HG03025 (cell line): ENCODE data around the gene ZDHHC6.
"Not testable (repeated sequence)": the region's sequence is repeated elsewhere in the genome, so short reads cannot be mapped to it uniquely, and the experiment has no call there.

Source experiments
- ATAC-seq: cut with Tn5 transposase; IDR thresholded peaks from one replicate; pipeline ENCODE4 v1.9.1; 2021; ENCODE audit warnings: mild to moderate bottlenecking, moderate library complexity; ENCODE audit not compliant: unreplicated experiment, low FRiP score

The ZDHHC6 gene

DNA sequence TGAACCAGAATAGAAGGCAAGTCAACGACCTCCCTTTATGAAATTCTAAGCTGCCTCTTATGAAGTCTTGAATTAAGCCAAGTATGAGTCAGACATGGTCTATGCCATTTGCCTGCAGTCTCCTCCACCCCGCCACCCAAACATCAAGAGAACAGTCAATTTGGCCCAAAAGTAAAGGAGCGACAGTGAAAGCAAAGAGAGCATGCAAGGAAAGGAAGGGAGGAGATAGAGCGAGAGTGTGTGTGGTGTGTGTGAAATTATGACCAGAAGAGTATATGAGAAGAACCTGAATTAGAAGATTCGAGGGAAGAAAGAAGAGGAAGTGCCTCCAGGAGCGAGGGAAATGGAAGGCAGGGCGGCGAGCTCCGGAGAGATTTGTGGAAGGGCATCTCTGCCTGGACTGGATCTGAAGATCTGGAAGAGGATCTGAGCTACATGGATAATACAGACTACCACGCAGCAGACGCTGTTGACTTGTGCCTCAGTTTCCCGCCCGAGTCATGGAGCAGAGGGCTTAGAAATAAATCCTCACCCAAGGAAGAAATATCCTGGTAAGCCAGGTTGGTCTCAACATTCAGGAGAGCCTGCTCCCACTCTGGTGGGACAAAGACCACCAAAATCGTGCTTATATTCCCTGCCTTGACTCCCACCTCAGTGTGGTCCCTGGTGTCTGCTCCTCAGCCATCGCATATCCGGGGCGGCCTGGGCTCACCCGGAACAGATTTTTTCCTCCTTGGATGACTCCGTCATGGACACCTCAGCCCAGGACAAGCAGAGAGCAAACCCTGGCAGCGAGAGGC is 459 bp downstream of the ZDHHC6 start:
- peak; percentile 41 for ATAC-seq

DNA sequence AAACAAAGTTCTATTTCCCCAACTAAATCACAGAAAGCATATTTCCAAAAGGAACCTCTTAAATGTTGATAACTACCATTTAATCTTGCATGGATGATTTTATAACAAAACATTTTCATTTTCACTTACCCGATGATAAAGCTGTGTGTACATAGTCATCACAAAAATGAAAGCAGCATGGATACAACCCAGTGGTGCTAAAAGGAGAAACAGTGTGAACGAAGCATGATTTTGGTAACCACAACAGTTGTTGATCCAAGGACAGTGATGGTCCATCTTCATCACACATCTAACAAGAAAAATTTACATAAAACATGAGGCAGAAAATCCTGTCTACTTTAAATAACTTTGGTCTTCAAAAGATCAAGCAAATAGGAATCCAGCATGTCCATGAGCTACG is 4.7 kb downstream of the ZDHHC6 start:
- ATAC-seq, result no peak

DNA sequence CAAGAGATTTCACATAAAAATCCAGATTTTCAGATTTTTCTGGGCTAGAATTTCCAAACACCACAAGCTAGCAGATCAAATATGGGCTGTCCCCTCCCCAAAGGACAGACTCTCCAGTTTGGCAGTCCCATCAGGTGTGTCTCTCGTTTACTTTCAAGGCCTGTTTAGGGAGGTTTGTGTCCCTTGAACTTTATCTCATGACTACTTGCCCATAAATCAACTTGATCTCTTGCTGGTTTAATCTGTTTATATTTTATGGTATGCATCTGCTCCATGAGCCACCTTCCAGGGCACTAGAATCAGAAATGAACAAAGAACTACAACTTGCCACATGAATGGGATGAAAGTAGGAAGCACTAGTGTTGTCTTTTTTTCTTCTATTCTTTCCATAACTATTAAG is 5.2 kb downstream of the ZDHHC6 start:
- ATAC-seq, result no peak

DNA sequence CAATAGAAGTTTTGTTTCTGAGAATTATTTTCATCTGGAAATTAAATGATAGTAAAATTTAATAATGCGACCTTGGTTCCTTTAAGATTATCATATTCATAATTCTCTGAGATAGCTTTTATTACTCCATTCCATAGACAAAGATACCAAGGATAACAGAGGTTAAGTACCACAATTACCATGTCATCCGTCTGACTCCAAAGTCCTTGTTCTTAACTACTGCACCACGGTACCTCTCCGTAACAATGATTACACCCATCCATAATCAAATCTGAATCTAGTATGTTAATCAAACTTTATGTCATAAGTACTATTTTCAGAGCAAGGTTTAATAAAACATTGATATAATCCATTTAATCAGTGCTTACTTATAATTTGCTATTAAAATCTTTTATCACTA is 8.4 kb downstream of the ZDHHC6 start:
- ATAC-seq, result no peak

DNA sequence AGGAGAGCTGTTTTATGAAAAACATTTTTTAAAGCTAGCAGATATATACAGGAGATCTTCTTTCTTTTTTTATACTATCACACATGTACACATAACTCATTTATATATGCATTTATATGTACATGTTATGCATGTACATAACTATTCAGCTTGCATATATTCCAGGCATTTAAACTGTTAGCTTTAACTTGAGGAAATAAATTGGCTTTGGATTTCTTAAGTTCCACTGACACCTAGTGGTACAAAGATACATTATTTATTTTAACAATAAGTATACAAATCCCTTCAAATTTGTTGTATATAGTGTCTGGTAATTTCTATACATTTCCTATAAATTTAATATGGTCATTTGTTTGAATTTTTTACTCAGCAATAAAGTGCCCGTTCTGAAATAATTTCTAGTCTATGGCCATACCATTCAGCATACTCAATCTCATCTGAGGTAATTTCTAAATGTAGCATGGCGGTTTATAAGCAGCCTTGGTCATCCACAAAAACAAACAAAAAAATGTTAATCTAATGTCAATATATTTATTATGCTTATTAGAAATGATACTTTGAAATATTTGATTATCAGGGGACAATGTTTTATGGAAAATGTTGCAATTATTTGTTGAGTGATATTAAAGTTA is 11.6 kb downstream of the ZDHHC6 start:
- ATAC-seq, result no peak

DNA sequence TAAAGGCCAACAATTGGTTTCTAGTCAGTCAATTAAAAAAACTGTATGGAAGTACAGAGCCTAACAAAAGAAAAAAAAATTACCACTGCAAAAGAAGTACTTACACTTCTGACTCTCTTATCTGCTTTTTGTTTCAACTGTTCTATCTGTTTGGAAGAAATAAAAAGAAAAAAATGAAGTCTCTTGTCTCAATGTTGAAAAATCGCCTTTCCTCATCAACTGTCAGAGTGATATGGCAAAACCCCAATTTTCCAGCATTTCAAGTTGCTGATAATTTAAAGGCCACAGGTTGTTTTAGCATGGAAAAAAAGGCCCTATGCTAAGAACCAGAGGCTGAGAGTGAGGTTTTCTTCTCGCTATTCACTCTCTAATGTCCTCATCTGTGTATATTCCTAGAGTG is 13.6 kb downstream of the ZDHHC6 start:
- ATAC-seq, result no peak

DNA sequence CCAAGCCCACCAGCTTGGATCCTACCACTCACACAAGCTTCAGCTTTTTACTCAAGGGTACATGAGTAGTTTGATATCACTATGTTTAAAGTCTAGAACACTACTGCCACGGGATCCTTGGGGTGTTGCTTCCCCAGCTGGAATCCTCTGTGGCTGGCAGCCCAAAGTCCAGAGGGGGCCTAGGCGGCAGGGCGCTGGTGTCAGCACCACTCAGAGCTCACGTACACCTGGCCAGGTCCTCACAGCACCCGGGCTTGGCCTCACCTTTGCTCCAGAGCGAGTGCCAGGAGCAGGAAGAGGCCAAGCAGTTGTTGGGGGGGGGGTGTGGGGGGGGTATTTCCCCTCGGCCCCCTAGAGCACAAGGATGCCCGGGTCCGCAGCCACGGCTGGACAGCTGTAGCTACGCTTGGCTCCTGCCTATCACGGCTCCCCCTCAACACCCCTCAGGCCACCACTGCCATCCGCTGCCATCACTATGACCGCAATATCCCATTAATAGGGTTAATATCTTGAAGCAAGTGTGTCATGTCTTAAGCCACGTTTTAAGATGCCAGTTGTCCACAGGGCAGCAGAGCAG is 17.0 kb downstream of the ZDHHC6 start:
- no peak for ATAC-seq

DNA sequence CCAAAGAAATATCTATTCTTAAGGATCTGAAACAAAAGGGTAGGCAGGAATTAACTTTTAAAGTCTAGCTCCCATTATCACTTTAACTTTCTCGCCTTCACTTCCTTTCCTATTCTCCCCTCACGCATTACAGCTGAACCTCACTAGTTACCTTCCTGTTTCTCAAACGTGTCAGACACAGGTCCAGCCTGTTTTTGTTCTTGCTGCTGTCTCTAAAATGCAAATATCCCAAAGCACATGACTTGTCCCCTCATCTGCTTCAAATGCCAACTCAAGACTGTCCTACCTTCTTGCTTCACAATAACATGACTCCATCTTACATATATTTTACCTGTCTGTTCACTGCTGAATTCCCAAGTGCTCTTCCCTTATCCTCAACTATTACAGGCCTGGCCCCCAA is 17.6 kb downstream of the ZDHHC6 start:
- no peak for ATAC-seq

DNA sequence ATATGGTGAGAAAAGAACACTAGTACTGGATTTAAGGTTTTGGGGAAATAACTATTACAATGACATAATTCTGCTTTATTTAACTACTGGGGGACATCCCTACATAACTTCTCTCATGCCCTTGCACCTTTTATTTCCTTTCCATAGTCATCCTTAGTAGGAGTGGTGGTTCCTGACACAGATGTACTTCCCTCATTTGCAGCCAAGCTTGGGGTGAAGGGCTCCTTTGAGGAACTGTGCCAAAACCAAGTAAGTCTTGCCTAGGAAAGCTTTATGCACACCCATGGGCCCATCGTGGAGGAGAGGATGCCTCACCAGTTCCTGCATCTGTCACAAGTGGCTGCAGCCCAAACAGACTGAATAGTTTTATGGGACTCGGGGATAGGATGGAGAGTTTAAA is 20.6 kb downstream of the ZDHHC6 start:
- no peak for ATAC-seq

DNA sequence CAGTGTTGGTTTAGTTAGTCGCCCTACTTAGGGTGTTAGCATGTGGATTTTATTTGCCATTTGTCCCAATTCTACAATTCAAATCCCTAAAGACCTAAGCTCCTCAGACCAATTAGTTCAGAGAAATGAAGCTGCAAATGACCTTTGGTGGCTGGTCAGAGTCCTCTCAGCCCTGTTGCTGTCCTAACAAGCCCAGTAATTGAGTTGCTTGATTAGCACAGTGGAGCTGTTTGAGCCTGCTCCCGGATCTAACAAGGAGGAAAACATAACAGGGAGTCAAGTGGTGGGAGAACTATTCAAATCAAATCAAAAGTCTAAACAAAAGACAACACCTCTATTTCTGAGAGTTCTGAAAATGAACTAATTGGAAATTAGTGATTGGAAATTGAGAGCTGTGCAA is 22.1 kb downstream of the ZDHHC6 start:
- no peak for ATAC-seq

DNA sequence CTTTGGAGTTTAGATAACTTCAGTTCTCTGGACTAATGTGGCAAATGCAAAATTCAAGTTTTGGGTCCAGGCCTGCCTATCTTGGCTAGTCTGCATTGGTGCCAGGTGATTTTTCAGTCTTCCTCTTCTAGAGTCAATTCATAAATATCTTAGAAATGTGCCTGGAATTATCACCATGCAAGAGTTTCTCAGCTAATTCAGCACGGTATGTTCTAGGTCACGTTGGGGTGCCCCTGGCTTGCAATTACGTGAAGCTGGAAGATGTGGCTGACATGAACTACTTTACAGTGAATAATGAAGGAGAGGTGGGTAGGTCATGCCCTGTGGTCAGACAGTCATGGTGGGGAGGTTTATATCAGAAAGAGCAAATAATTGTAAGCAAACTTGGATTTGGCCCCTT is 25.0 kb downstream of the ZDHHC6 start:
- no peak for ATAC-seq

DNA sequence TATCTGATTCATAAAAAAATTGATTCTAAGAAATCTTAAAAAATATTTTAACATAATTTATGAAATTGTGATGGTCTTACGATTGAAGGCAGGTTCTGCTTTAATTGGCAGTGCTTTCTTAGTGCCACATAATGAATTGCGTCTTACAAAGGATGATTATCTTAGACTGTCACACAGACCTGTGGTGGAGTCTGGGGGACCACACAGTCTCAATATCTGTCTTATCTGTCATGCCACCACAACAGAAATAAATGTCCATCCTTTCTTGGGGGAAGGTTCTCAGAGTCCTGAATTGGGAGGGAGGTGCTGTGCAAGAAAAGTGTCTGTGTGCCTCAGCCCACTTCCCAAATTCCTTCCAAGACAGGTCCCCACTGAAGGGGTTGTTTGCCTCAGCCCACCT is 34.0 kb downstream of the ZDHHC6 start:
- ATAC-seq, result no peak

DNA sequence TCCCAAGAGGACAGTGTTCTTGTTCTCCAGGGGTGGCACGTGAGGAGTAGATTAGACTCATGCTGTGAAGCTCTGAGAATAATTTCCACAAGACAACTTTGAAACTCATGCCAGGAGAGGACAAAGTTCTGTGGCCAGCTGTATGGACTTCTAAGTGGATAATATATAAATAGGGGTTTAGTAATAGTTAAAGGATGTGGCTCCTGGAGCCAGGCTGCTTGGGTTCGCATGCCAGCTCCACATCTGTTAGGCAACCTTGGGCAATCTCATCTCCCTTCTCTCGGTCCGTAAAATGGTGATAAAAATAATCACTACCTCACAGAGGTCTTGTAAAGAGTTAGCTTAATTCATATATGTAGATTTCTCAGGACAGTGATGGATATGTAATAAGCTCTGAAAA is 37.0 kb downstream of the ZDHHC6 start:
- no peak for ATAC-seq

DNA sequence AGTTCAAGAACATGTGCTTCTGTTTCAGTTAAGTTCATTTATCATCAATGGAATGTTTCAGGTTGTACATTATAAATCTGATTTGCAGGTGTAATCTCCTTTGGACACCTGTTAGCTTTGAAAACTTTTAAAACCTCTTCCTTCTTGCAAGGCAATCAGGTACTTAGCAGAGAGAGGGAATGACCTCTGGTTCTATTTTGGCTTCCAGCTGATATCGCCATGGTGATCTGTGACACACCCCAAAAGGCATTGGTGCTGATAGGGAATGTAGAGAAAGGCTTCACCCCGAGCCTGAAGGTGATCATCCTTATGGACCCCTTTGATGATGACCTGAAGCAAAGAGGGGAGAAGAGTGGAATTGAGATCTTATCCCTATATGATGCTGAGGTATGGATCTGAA is 37.4 kb downstream of the ZDHHC6 start:
- ATAC-seq, result no peak

DNA sequence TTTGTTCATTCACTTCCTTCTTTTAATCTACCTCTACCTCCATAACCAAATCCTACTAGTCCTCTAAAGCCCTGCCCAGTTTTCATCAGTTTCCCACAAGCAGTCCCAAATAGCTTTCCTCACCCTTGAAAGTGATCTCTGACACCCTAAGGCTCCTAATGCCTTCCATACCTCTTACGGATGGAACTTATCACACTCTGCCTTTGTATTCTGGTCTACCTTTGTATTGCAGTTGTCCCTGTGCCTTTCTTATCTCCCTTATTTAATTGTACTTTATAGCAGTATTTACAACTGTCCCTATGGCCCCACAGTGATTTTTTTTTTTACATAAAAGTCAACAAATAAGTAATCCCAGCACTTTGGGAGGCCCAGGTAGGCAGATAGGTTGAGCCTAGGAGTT is 39.0 kb downstream of the ZDHHC6 start:
- no peak for ATAC-seq

DNA sequence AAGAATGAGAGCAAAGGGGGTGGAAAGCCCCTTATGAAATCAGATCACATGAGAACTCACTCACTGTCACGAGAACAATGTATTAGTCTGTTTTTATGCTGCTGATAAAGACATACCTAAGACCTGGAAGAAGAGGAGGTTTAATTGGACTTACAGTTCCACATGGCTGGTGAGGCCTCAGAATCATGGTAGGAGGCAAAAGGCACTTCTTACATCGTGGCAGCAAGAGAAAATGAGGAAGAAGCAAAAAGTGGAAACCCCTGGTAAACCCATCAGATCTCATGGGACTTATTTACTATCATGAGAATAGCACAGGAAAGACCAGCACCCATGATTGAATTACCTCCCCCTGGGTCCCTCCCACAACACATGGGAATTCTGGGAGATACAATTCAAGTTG is 39.9 kb downstream of the ZDHHC6 start:
- ATAC-seq, result not testable (repeated sequence)

DNA sequence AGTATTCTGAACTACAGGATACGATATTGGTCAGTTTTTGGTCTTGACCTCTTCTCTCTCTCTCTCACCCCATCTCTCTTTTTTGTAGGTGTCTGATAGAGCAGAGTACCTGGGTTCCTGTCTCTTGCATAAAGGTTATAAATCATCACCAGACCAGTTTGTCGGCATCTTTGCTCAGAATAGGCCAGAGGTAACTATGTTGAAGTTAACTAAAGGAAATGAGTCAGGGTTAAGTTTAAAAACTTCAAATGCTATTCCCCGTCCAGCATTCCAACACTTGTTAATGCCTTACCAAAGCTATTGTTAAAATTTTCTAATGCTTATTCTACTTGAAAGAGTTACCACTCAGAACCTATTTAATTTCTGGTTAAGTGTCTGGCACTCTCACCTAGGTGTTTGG is 42.1 kb downstream of the ZDHHC6 start:
- ATAC-seq, result no peak

DNA sequence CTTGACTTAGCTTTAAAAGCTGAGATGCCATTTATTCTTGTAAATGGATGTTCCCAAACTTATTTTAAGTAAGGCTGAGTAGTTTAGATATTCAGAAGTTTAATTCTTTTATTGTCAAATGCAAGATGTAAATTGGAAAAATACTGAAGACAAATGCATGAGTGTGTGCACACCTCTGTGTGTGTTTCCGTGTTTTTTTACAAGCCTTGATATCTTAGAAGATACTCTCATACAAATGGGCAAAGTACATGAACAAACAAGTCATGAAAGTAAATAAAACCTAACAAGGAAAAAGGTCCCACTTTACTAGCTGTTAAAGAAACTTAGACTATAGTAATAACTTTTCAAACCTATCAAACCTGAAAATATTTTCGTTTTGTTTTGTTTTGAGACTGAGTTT is 43.8 kb downstream of the ZDHHC6 start:
- ATAC-seq, result no peak

DNA sequence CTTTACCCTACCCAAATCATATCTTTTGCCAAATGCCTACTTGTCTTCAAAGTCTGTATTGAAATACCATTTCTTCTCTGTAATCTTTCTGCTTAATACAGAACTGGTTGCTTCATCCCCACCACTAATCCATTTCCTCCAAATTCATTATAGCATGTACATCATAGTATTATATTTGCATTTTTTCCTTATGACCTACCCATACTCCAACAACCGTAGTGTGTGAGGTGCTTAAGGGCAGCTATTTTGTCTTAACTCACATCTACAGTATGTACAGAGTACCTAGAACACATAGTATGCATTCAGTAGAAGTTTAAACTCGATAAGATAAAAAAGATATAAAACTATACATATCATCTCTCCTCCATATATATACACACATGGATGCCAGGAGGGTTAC is 49.1 kb downstream of the ZDHHC6 start:
- no peak for ATAC-seq

DNA sequence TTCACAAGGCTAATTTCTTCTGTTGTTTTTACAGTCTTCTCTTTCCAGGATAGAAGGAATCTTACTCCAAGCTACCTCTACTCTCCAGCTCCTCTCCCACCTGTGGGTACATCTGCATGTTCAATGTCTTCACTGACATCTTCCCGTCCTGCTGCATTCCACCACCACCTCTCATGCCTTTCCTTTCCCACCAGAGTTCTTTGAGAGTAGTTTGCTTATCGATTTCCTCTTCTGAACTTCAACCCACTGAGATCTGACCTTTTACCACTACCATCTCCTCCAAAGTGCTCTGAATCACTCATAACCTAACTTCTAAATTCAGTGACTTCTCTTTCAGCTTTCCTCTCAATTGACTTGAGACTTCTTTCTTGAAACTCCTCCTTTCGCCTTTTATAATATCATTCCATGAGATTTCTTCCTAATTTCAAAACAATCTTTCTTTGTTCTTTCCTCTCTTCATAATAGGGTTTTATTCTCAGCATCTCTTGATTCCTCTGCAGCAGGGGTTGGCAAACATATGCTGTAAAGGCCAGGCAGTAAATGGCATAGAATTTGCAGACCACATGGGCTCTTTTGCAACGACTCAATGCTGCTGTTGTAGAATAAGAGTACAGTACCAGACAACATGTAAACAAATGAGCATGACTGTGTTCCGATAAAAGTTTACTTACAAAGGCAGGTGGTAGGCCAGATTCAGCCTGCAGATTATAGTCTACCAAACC is 50.7 kb downstream of the ZDHHC6 start:
- no peak for ATAC-seq

DNA sequence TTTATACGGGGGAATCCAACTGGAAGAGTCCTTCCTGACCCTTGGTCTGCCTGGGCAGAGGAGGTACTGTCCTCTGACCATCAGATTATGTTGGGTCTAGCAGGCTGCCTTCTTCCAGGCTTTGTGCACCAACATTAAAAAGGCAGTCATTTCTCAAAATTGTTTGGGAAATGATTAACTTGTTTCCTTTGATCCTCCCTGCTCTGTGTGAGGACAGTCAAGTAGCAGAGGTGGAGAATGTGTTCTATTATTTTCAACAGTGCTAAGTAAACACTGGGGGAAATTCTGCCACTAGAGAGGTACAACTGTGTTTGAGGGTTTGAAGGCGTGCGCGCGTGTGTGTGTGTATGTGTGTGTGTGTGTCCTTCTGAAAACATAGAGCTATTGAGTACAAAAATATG is 52.2 kb downstream of the ZDHHC6 start:
- ATAC-seq, result no peak
